ENCODE data around the gene ZNF385B.
"Not testable (repeated sequence)": the region's sequence is repeated elsewhere in the genome, so short reads cannot be mapped to it uniquely, and the experiment has no call there.

The ZNF385B gene

DNA sequence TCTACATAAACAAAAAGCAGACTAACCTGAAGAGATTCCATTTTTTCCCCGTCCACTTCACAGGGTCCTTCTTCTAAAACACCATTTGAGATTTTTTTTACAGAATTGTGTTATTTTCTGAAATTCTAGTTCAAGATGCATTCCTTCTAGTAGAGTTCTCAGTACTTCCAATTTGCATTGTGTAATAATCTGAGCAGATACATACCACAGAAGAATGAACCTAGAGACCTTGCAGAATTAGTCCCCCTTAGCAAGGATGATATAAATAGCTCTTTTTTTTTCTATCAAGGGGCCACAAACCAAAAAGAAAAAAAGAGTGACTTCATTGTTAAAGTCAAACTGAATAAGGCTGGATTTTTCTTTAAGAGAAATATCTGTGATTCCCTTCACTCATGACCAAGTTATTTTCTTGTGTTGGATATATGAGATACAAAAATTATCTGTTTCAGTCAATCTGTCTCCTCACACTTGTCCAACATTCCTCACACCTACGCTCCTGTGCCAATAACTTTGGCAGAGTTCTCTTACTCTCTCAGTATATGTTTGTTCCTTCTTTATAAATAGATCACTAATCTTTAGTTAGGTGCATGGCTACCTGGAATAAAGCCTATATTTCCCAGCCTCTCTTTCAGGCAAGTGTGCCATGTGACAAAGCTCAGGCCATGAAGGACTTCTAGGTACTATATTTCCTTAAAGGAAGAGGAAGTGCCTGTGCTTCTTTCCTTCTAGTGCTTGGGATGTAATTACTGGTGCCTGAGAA, 183.5 kb downstream of the ZNF385B start:
- DNase-seq (ENCODE audit: low spot score), result no peak

DNA sequence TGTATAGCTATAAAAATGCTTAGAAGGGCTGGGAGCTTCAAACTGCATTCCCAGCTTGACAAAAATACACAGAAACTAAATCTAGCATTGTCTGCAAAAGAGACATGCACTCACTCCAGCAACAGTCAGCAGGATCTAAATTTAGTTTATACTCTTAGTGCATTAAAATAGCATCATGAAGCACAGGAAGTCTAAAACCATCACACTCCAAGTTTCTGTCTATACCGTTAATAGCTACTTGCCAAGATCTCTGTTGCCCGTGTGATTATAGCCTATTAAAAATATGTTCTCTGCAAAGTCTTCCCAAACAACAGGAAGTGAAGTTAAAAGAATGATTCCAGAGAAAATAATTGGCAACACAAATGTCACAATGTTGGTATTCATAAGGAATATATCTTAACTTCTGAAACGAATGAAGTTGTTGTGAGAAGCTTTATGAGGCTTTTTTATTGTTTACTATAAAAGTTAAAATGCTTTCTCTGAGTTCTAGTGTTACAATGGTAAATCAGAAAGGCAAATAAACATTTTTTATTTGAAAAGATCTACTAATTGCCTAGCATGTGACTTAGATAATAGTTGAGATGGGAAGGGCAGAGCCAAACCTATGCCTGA, 184.2 kb downstream of the ZNF385B start:
- DNase-seq (ENCODE audit: low spot score), result no peak

DNA sequence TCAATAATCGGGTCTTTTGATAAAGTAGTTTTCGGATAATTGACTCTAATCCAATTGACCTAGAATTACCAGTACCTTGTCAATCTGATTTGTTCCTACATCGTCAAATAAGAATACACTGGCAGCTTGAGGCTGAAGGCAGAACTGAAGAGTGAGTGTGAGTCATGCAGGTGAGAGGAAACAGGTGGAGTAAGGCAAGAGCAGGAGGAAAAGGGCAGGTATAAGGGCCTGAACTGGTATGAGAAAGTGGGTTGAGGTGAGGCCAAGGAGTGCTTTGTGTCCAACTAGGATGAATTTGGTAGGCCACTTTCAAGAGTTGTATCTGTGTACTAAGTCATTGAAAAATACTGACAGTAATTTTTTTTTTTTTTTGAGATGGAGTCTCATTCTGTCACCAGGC, 186.0 kb downstream of the ZNF385B start:
- DNase-seq (ENCODE audit: low spot score), result no peak

- DNase-seq (ENCODE audit: low spot score), result no peak
These were observed 190.1 kb downstream of the ZNF385B start for GRCh38 chr2:179671043-179671981.

GRCh38 chr2:179669196-179669595, 192.2 kb downstream of the ZNF385B start:
- DNase-seq (ENCODE audit: low spot score), result no peak

GRCh38 chr2:179664972-179665812, 196.2 kb downstream of the ZNF385B start:
- DNase-seq (ENCODE audit: low spot score), result no peak

DNA sequence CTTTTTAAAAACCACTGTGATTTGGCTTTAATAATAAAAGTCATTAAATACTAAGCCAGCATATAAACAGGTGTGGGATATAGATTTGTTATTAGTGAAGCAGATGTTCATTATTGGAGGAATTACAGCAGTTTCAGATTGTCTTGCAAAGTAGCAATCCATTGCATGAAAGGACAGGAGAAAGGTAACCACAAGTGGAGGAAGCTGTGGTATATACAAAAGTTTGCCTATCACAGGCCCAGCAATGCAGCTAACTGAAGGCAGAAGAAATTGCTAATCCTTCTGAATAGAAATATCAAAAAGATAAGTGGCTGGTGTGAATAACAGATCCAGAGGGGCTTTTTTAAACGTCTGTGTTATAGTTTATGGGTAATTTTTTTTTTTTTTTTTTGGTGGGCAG, 199.4 kb downstream of the ZNF385B start:
- no peak for DNase-seq (ENCODE audit: low spot score)

DNA sequence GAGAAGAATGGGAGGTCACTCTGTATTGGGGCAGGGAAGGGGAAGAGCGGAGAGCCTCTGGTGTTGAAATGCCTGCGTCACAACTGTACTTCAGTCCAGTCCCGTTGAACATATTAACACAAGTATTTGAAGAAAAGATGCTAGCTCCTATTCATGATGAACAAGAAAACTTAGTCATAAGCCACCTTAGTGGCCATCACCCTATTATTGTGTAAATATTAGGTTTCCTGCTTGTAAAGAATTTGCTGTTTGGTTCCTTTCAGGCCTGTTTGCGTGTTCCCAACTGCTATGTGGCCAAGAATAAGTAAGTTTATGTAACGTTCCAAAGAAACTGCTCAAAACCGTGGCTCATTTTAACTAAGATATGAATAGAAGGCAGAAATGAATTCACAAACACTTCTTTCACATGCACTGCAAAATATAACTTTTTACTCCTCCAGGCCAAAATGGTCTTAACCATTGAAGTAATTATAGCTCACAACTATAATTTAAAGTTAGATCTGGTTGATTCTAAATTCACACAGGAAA, 204.3 kb downstream of the ZNF385B start:
- no peak for DNase-seq (ENCODE audit: low spot score)

GRCh38 chr2:179655627-179656026, 205.8 kb downstream of the ZNF385B start:
- no peak for DNase-seq (ENCODE audit: low spot score)

GRCh38 chr2:179654806-179655205, 206.6 kb downstream of the ZNF385B start:
- no peak for DNase-seq (ENCODE audit: low spot score)

GRCh38 chr2:179652296-179652695, 209.1 kb downstream of the ZNF385B start:
- no peak for DNase-seq (ENCODE audit: low spot score)

DNA sequence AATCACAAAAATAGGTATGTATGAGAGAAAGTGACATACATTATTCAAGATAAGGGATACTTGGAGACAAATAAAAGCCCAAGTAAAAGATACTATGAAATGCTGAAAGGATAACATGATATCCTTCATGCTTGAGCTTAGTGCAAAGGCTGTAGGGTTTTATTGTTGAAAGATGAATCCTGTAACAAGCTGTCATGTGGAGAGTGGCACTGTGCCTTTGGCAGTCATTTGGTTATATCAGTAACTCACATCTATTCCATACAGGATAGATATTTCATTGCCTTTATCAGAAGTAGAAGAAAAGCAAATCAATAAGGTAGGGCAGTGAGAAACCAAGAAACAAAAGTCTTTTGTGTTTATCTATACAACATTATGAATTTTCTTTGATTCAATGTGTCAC, 211.0 kb downstream of the ZNF385B start:
- DNase-seq (ENCODE audit: low spot score), result no peak

- DNase-seq (ENCODE audit: low spot score), result no peak
These were observed 214.4 kb downstream of the ZNF385B start for GRCh38 chr2:179646862-179647587.

DNA sequence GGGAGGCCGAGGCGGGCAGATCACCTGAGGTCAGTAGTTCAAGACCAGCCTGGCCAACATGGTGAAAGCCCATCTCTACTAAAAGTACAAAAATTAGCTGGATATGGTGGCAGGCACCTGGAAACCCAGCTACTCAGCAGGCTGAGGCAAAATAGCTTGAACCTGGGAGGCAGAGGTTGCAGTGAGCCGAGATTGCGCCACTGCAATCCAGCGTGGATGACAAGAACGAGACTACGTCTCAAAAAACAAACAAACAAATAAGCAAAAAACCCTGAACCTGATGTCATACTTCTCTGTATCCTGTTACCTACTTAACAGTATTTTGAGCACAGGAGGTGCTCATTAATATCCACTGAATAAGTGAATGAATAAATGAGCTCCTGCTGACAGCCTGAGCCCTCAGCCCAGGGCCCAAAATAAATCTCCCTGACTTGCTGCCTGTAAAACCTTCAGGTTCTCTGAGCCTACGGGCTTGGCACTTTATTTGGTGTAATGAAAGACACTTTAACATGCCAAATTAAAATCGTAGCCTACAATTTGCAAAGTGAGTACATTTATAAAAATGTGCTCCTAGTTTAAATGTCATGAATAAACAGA, 215.1 kb downstream of the ZNF385B start:
- no peak for DNase-seq (ENCODE audit: low spot score)

GRCh38 chr2:179645047-179645446, 216.4 kb downstream of the ZNF385B start:
- DNase-seq (ENCODE audit: low spot score), result no peak

DNA sequence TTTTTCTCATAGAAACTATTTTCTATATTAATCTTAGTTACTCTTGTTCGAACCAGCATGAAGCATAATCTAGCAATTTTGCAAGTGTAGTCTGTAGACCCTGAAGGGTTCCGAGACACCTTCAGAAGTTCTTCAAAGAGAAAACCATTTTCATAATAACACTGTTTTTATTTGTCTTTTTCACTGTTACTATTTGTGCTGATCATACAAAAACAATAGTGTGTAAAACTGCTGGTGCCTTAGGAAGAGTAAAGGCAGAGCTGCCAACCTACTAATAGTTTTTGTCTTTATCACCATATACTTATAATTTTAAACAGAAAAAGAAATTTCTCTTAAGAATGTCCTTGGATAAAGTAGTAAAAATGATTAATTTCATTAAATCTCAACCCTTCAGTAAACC, 218.9 kb downstream of the ZNF385B start:
- DNase-seq (ENCODE audit: low spot score), result no peak

GRCh38 chr2:179636995-179637394, 224.4 kb downstream of the ZNF385B start:
- DNase-seq (ENCODE audit: low spot score), result no peak

- DNase-seq (ENCODE audit: low spot score), result no peak
These were observed 225.1 kb downstream of the ZNF385B start for GRCh38 chr2:179636100-179636980.

GRCh38 chr2:179631769-179632385, 229.5 kb downstream of the ZNF385B start:
- DNase-seq (ENCODE audit: low spot score), result not testable (repeated sequence)
